Activated B cell treated with CpG ODN at 0.5 μM for 24 hours (primary cell): ENCODE data around the gene HIVEP2. TPM values are rescaled to one million over a fixed set of nuclear protein-coding genes. Genes with fewer than 3 reads are reported as not detected.

Source experiments
- ATAC-seq: fragments of 200-7000 bp; cut with Tn5 transposase; one replicate; pipeline ENCODE4 v1.10.0; 2021; ENCODE audit warnings: low read depth, mild to moderate bottlenecking, moderate library complexity
- CTCF ChIA-PET: fragments of 350-600 bp; sonication (Branson Sonifier 250); formaldehyde crosslinking; loops from one replicate; lab custom pipeline; 2021; ENCODE audit warnings: antibody characterized with exemption; lab: Charles Lee
- POLR2A ChIA-PET: fragments of 350-600 bp; sonication (Branson Sonifier 250); formaldehyde crosslinking; loops from one replicate; lab custom pipeline; 2021; ENCODE audit warnings: antibody characterized with exemption; lab: Charles Lee
- DNase-seq: peaks from one replicate; pipeline ENCODE4 v3.0.0; 2022
- H3K27ac Mint-ChIP-seq: one replicate; pipeline ENCODE4 v1.8.0; 2020; ENCODE audit warnings: mixed read lengths
- H3K27me3 Mint-ChIP-seq: one replicate; pipeline ENCODE4 v1.8.0; 2021; ENCODE audit warnings: mixed read lengths
- H3K36me3 Mint-ChIP-seq: one replicate; pipeline ENCODE4 v1.8.0; 2021; ENCODE audit warnings: low read depth, mixed read lengths
- H3K4me1 Mint-ChIP-seq: one replicate; pipeline ENCODE4 v1.8.0; 2021; ENCODE audit warnings: mixed read lengths
- H3K4me3 Mint-ChIP-seq: one replicate; pipeline ENCODE4 v1.8.0; 2020; ENCODE audit warnings: mild to moderate bottlenecking, mixed read lengths
- H3K9me3 Mint-ChIP-seq: one replicate; pipeline ENCODE4 v1.8.0; 2020; ENCODE audit warnings: mixed read lengths
- CTCF ChIP-seq: fragments of 200-600 bp; IDR thresholded peaks from one replicate; pipeline ENCODE4 v1.8.0; 2022; ENCODE audit warnings: antibody characterized with exemption, mild to moderate bottlenecking
- intact Hi-C: fragments of 100-400 bp; cut with micrococcal nuclease; formaldehyde crosslinking; loops from one replicate; pipeline ENCODE4 v1.15.1; 2024
- total RNA-seq: library from RNA; stranded (reverse); gene quantifications from 2 replicates; pipeline ENCODE4 v1.2.3, GENCODE V29; 2022

The HIVEP2 gene
- total RNA-seq, 1 donor from 2014 or later, result 25.4 TPM

GRCh38 chr6:142881761-142882160, 63.2 kb downstream of the HIVEP2 start:
- Mint-ChIP-seq H3K27me3 (no peaks in the 10 kb centered on the region), H3K27ac (peak overlapping the region; percentile 44), H3K4me3 (no peak overlapping the region), H3K36me3 (peaks cover 30% of the 10 kb centered on the region), H3K9me3 (peaks cover 5% of the 10 kb centered on the region), H3K4me1 (peaks cover 78% of the 10 kb centered on the region)
- ATAC-seq (no peak), DNase-seq (no peak)
- TF ChIP-seq CTCF, result no peak
- intact Hi-C loops, result no loop called here
- ChIA-PET CTCF (interaction anchor here (0.8 to 1.3 kb wide), 3 partner anchors 16 to 62 kb away, joined by 3 to 4 read pairs (median 3); no protein-coding TSS in a partner anchor), POLR2A (interaction anchor here (0.9 to 6.0 kb wide), 6 partner anchors 9 to 70 kb away, joined by 3 to 31 read pairs (median 5); no protein-coding TSS in a partner anchor)

- peaks cover 75% of the 10 kb centered on the region for H3K4me1 Mint-ChIP-seq
- CTCF ChIA-PET, result interaction anchor here (1.3 kb wide), 1 partner anchor 16 kb away, joined by 3 read pairs; no protein-coding TSS in a partner anchor
- peaks cover 30% of the 10 kb centered on the region for H3K36me3 Mint-ChIP-seq
- TF ChIP-seq CTCF, result no peak
- ATAC-seq, result no peak
- no peaks in the 10 kb centered on the region for H3K27me3 Mint-ChIP-seq
- peak overlapping the region; percentile 57 for H3K27ac Mint-ChIP-seq
- peaks cover 5% of the 10 kb centered on the region for H3K9me3 Mint-ChIP-seq
- no peak overlapping the region for H3K4me3 Mint-ChIP-seq
- intact Hi-C loops, result no loop called here
- no peak for DNase-seq
- POLR2A ChIA-PET, result interaction anchor here (6.0 kb wide), 1 partner anchor 46 kb away, joined by 29 read pairs; no protein-coding TSS in a partner anchor
These were observed 63.7 kb downstream of the HIVEP2 start for GRCh38 chr6:142881290-142881689.

GRCh38 chr6:142880201-142880600, 64.8 kb downstream of the HIVEP2 start:
- ChIA-PET CTCF (no interaction called here), POLR2A (no interaction called here)
- no peak for TF ChIP-seq CTCF
- H3K9me3 Mint-ChIP-seq, result peaks cover 5% of the 10 kb centered on the region
- DNase-seq (no peak), ATAC-seq (no peak)
- no peaks in the 10 kb centered on the region for H3K27me3 Mint-ChIP-seq
- peak overlapping the region; percentile 57 for H3K27ac Mint-ChIP-seq
- peaks cover 74% of the 10 kb centered on the region for H3K4me1 Mint-ChIP-seq
- no peak overlapping the region for H3K4me3 Mint-ChIP-seq
- peaks cover 29% of the 10 kb centered on the region for H3K36me3 Mint-ChIP-seq
- intact Hi-C loops, result no loop called here

- H3K27ac Mint-ChIP-seq, result peak overlapping the region; percentile 57
- H3K27me3 Mint-ChIP-seq, result no peaks in the 10 kb centered on the region
- peaks cover 5% of the 10 kb centered on the region for H3K9me3 Mint-ChIP-seq
- no peak overlapping the region for H3K4me3 Mint-ChIP-seq
- DNase-seq (no peak), ATAC-seq (no peak)
- intact Hi-C loops, result no loop called here
- H3K4me1 Mint-ChIP-seq, result peaks cover 74% of the 10 kb centered on the region
- CTCF ChIA-PET, result no interaction called here
- TF ChIP-seq CTCF, result no peak
- peaks cover 31% of the 10 kb centered on the region for H3K36me3 Mint-ChIP-seq
- POLR2A ChIA-PET, result no interaction called here
These were observed 65.4 kb downstream of the HIVEP2 start for GRCh38 chr6:142879527-142879926.

GRCh38 chr6:142879076-142879475, 65.9 kb downstream of the HIVEP2 start:
- TF ChIP-seq CTCF, result no peak
- Mint-ChIP-seq H3K27ac (no peak overlapping the region), H3K9me3 (peaks cover 5% of the 10 kb centered on the region), H3K4me1 (peaks cover 74% of the 10 kb centered on the region), H3K36me3 (peaks cover 31% of the 10 kb centered on the region), H3K27me3 (no peaks in the 10 kb centered on the region), H3K4me3 (no peak overlapping the region)
- intact Hi-C loops, result no loop called here
- no peak for DNase-seq
- ChIA-PET POLR2A (no interaction called here), CTCF (no interaction called here)
- ATAC-seq, result no peak
